ENCODE measurements around the gene GNAO1.

- TF ChIP-seq CTCF (IDR thresholded peaks at IDR 0.05), result no peak
- no peak for TF ChIP-seq POLR2A (IDR thresholded peaks at IDR 0.05)
These were observed 74.5 kb downstream of the GNAO1 start for GRCh38 chr16:56265746-56266145.
